Smooth muscle cell (in vitro differentiated cells): ENCODE data around the gene SEC24D. TPM values are rescaled to one million over a fixed set of nuclear protein-coding genes. Genes with fewer than 3 reads are reported as not detected.

Experiments
- DNase-seq: peaks from one replicate; lab custom pipeline; 2025; ENCODE audit not compliant: unreplicated experiment; lab: John Stamatoyannopoulos, UW
- H2AFZ ChIP-seq: fragments of 200-600 bp; sonication (generic); 2 replicates; pipeline ENCODE4 v1.6.0; 2016; ENCODE audit warnings: antibody characterized with exemption, low read depth, mild to moderate bottlenecking
- H3F3A ChIP-seq: fragments of 200-600 bp; sonication (generic); 2 replicates; pipeline ENCODE4 v1.6.0; 2017; ENCODE audit warnings: antibody characterized with exemption, low read depth
- H3K27ac ChIP-seq: fragments of 200-600 bp; sonication (generic); 2 replicates; pipeline ENCODE4 v1.5.1; 2016; ENCODE audit warnings: low read depth, mild to moderate bottlenecking
- H3K27me3 ChIP-seq: fragments of 200-600 bp; sonication (generic); 2 replicates; pipeline ENCODE4 v1.6.1; 2016; ENCODE audit warnings: low read depth, mild to moderate bottlenecking
- H3K36me3 ChIP-seq: fragments of 200-600 bp; sonication (generic); 2 replicates; pipeline ENCODE4 v1.5.1; 2016; ENCODE audit warnings: low read depth
- H3K4me1 ChIP-seq: fragments of 200-600 bp; sonication (generic); 2 replicates; pipeline ENCODE4 v1.5.1; 2016; ENCODE audit warnings: low read depth
- H3K4me2 ChIP-seq: fragments of 200-600 bp; sonication (generic); 2 replicates; pipeline ENCODE4 v1.6.0; 2016; ENCODE audit warnings: mild to moderate bottlenecking
- H3K4me3 ChIP-seq: fragments of 200-600 bp; sonication (generic); 2 replicates; pipeline ENCODE4 v1.5.1; 2016; ENCODE audit warnings: mild to moderate bottlenecking
- H3K79me2 ChIP-seq: fragments of 200-600 bp; sonication (generic); 2 replicates; pipeline ENCODE4 v1.6.0; 2016; ENCODE audit warnings: low read depth, mild to moderate bottlenecking
- H3K9ac ChIP-seq: fragments of 200-600 bp; sonication (generic); 2 replicates; pipeline ENCODE4 v1.6.0; 2016; ENCODE audit warnings: low read depth
- H3K9me3 ChIP-seq: fragments of 200-600 bp; sonication (generic); replicated peaks from 2 replicates; pipeline ENCODE4 v1.5.1; 2016; ENCODE audit warnings: low read depth
- H4K20me1 ChIP-seq: fragments of 200-600 bp; sonication (generic); 2 replicates; pipeline ENCODE4 v1.6.0; 2016; ENCODE audit warnings: low read depth
- CTCF ChIP-seq: fragments of 200-600 bp; sonication (generic); IDR thresholded peaks from 2 replicates; pipeline ENCODE4 v1.5.1; 2017; ENCODE audit warnings: borderline replicate concordance, mild to moderate bottlenecking, antibody characterized with exemption; ENCODE audit not compliant: insufficient read depth, poor library complexity, severe bottlenecking
- whole genome bisulfite sequencing: methylation state at CpG from one replicate; pipeline ENCODE4 v1.1.7; 2016; ENCODE audit warnings: low lambda C conversion rate; 5-methylcytosine and 5-hydroxymethylcytosine counted together
- polyA plus RNA-seq: library from polyadenylated mRNA; unstranded; fragments of >200 nt; fragmentation: Nextera tagmentation; extraction: Ambion mirVana; gene quantifications from 2 replicates; pipeline ENCODE4 v1.2.1, GENCODE V29; 2016
- total RNA-seq: library from RNA; depleted of rRNA; stranded (reverse); fragments of >200 nt; gene quantifications from 2 replicates; pipeline ENCODE4 v1.2.3, GENCODE V29; 2014

The SEC24D gene
- total and polyA plus RNA-seq, 2 experiments from 2014 or later: 163 to 237 TPM

GRCh38 chr4:118829107-118829506 lies 6.8 kb downstream of the SEC24D start:
- no peak for DNase-seq
- Histone ChIP-seq H4K20me1 (peaks cover 100% of the 10 kb centered on the region), H3F3A (peaks cover 24% of the 10 kb centered on the region), H3K4me2 (peak overlapping the region; percentile 30), H3K4me1 (peaks cover 10% of the 10 kb centered on the region), H3K4me3 (no peak overlapping the region), H3K27ac (no peak overlapping the region), H3K9ac (no peak overlapping the region), H3K27me3 (no peaks in the 10 kb centered on the region), H3K9me3 (no peaks in the 10 kb centered on the region), H3K36me3 (peaks cover 15% of the 10 kb centered on the region), H2AFZ (no peak overlapping the region), H3K79me2 (peaks cover 100% of the 10 kb centered on the region)
- WGBS: 100% methylated on average over 2 of the region's 2 CpGs
- TF ChIP-seq CTCF: no peak

- TF ChIP-seq CTCF: no peak
- peak overlapping the region; percentile 77 for H3K4me2 ChIP-seq
- H3K4me3 ChIP-seq: peak overlapping the region; percentile 16
These were observed 9.0 kb downstream of the SEC24D start for GRCh38 chr4:118826723-118827444.

GRCh38 chr4:118825799-118826198 lies 10.1 kb downstream of the SEC24D start:
- TF ChIP-seq CTCF: no peak
- Histone ChIP-seq H4K20me1 (peaks cover 100% of the 10 kb centered on the region), H3K4me2 (peak overlapping the region; percentile 77), H3K4me3 (no peak overlapping the region), H3K4me1 (no peaks in the 10 kb centered on the region), H3K9ac (no peak overlapping the region), H3K27ac (peak overlapping the region; percentile 48), H2AFZ (no peak overlapping the region), H3F3A (peaks cover 18% of the 10 kb centered on the region), H3K36me3 (peaks cover 22% of the 10 kb centered on the region), H3K79me2 (peaks cover 100% of the 10 kb centered on the region), H3K27me3 (no peaks in the 10 kb centered on the region), H3K9me3 (no peaks in the 10 kb centered on the region)
- no peak for DNase-seq
- WGBS: 89% methylated on average over 3 of the region's 3 CpGs

More at GRCh38 chr4:118826723-118827444, 9.0 kb downstream of the SEC24D start:
- Histone ChIP-seq H3K79me2 (peaks cover 100% of the 10 kb centered on the region), H4K20me1 (peaks cover 100% of the 10 kb centered on the region), H3F3A (peaks cover 18% of the 10 kb centered on the region), H2AFZ (no peak overlapping the region), H3K36me3 (peaks cover 22% of the 10 kb centered on the region), H3K4me1 (no peaks in the 10 kb centered on the region), H3K27ac (peak overlapping the region; percentile 48), H3K9ac (no peak overlapping the region), H3K27me3 (no peaks in the 10 kb centered on the region), H3K9me3 (no peaks in the 10 kb centered on the region)
- no peak for DNase-seq
- WGBS: 72% methylated on average over 2 of the region's 2 CpGs

GRCh38 chr4:118824141-118824540 lies 11.8 kb downstream of the SEC24D start:
- no peak overlapping the region for H3K4me2 ChIP-seq
- H3K9ac ChIP-seq: no peak overlapping the region
- H3K4me1 ChIP-seq: no peaks in the 10 kb centered on the region
- H2AFZ ChIP-seq: no peak overlapping the region
- H3K27ac ChIP-seq: peak overlapping the region; percentile 2
- H3K4me3 ChIP-seq: no peak overlapping the region
- H3K36me3 ChIP-seq: peaks cover 22% of the 10 kb centered on the region
- peaks cover 100% of the 10 kb centered on the region for H4K20me1 ChIP-seq
- H3K9me3 ChIP-seq: no peaks in the 10 kb centered on the region
- H3K27me3 ChIP-seq: no peaks in the 10 kb centered on the region
- 96% methylated on average over 5 of the region's 5 CpGs for WGBS
- DNase-seq: no peak
- H3F3A ChIP-seq: peaks cover 18% of the 10 kb centered on the region
- H3K79me2 ChIP-seq: peaks cover 100% of the 10 kb centered on the region
- TF ChIP-seq CTCF: no peak
